HepG2 (cell line): Measurements from ENCODE around the gene NFATC3. TPM values are rescaled to one million over a fixed set of nuclear protein-coding genes. Genes with fewer than 3 reads are reported as not detected.

Experiments
- CENPX ChIP-seq: sonication (generic); formaldehyde crosslinking; IDR thresholded peaks from 2 replicates; pipeline ENCODE4 v1.9.0; 2021; ENCODE audit warnings: mild to moderate bottlenecking, missing genetic modification reagents, moderate library complexity
- CHD4 ChIP-seq: fragments of 200-600 bp; sonication (generic); IDR thresholded peaks from 2 replicates; pipeline ENCODE4 v1.7.0; 2017; ENCODE audit warnings: mild to moderate bottlenecking, low read length, borderline replicate concordance
- CREB1 ChIP-seq, 2 experiments: fragments of 450-650 bp in 1 of 2; IDR thresholded peaks; 2 replicates each; pipeline ENCODE4 v1.6.1; 2016 to 2017; ENCODE audit warnings: control low read depth in 1 of 2, mild to moderate bottlenecking in 1 of 2, missing compliant biosample characterization in 1 of 2, missing genetic modification characterization in 1 of 2
- HNRNPLL ChIP-seq: fragments of 200-400 bp; formaldehyde crosslinking; IDR thresholded peaks from 2 replicates; pipeline ENCODE4 v1.6.1; 2017; ENCODE audit warnings: mild to moderate bottlenecking, low read depth, low read length; ENCODE audit not compliant: poor library complexity, severe bottlenecking
- MAFF ChIP-seq: IDR thresholded peaks from 2 replicates; pipeline ENCODE4 v1.6.1; 2011; ENCODE audit warnings: low read depth, low read length, improper control_type of control experiment
- NAIF1 ChIP-seq: sonication (generic); formaldehyde crosslinking; IDR thresholded peaks from 2 replicates; pipeline ENCODE4 v1.5.0; 2020; ENCODE audit warnings: mild to moderate bottlenecking, missing genetic modification reagents, borderline replicate concordance
- NFKBIZ ChIP-seq: IDR thresholded peaks from 2 replicates; pipeline ENCODE4 v1.6.1; 2018; ENCODE audit warnings: missing genetic modification reagents, missing compliant biosample characterization
- PLRG1 ChIP-seq: fragments of 450-650 bp; conservative IDR thresholded peaks from 2 replicates; pipeline ENCODE4 v1.6.1; 2016
- REPIN1 ChIP-seq: sonication (generic); formaldehyde crosslinking; IDR thresholded peaks from 2 replicates; pipeline ENCODE4 v1.8.0; 2022; ENCODE audit warnings: missing genetic modification reagents, low read depth, mild to moderate bottlenecking, borderline replicate concordance
- SRSF4 ChIP-seq: fragments of 200-400 bp; formaldehyde crosslinking; IDR thresholded peaks from one replicate; pipeline ENCODE4 v1.6.1; 2018; ENCODE audit warnings: mild to moderate bottlenecking, low read depth, low read length, moderate library complexity; ENCODE audit not compliant: poor library complexity, severe bottlenecking
- TCF12 ChIP-seq, 2 experiments: fragments of 450-650 bp in 1 of 2; sonication (generic) in 1 of 2; formaldehyde crosslinking in 1 of 2; IDR thresholded peaks; 2 replicates each; pipeline versions ENCODE4 v1.6.1 to v1.8.0; 2017 to 2022; ENCODE audit warnings: antibody characterized with exemption in 1 of 2, mild to moderate bottlenecking in 1 of 2, missing genetic modification reagents in 1 of 2, moderate library complexity in 1 of 2
- ZNF264 ChIP-seq: sonication (generic); formaldehyde crosslinking; IDR thresholded peaks from 2 replicates; pipeline ENCODE4 v1.4.0; 2020; ENCODE audit warnings: missing genetic modification reagents
- ZNF556 ChIP-seq: sonication (generic); formaldehyde crosslinking; IDR thresholded peaks from 2 replicates; pipeline ENCODE4 v1.4.0; 2020; ENCODE audit warnings: mild to moderate bottlenecking, missing genetic modification reagents, borderline replicate concordance
- polyA plus RNA-seq, 8 experiments: library from polyadenylated mRNA; depleted of rRNA in 3 of 8; stranded (reverse) in 7 of 8; unstranded in 1 of 8; fragments of >200 nt; fragmentation: Illumina TruSeq in 4 of 8; extraction: Trizol in 4 of 8; gene quantifications; 2 replicates each; pipeline versions ENCODE4 v1.2.1 to v1.2.3, GENCODE V29; 2011 to 2016; ENCODE audit warnings: low read depth in 4 of 8, missing spikeins in 1 of 8, mixed read lengths in 1 of 8; ENCODE audit not compliant: insufficient read depth in 1 of 8
- total RNA-seq, 5 experiments: library from RNA; depleted of rRNA; stranded (reverse); fragments of >200 nt; fragmentation: Illumina TruSeq; extraction: Trizol; gene quantifications; 2 replicates each; pipeline ENCODE4 v1.2.3, GENCODE V29; 2016; ENCODE audit warnings: low read depth in 1 of 5
- TF ChIP-seq, protein P1 (sequence below): sonication (generic); formaldehyde crosslinking; IDR thresholded peaks from 2 replicates; pipeline ENCODE4 v1.4.0; 2020; ENCODE audit warnings: mild to moderate bottlenecking, missing genetic modification reagents
- TF ChIP-seq, protein P2 (sequence below): IDR thresholded peaks from 2 replicates; pipeline ENCODE4 v1.6.1; 2012; ENCODE audit warnings: low read length, improper control_type of control experiment
- TF ChIP-seq, protein P3 (sequence below): sonication (generic); formaldehyde crosslinking; IDR thresholded peaks from 2 replicates; pipeline ENCODE4 v1.4.0; 2020; ENCODE audit warnings: mild to moderate bottlenecking, missing genetic modification reagents
- TF ChIP-seq, protein P4 (sequence below): sonication (generic); formaldehyde crosslinking; IDR thresholded peaks from 2 replicates; pipeline ENCODE4 v1.4.0; 2020; ENCODE audit warnings: missing genetic modification reagents

The NFATC3 gene
- total and polyA plus RNA-seq, 2 of the 13 experiments (the other 11 are each of a cell fraction or from before 2014, with no cell fraction given): 52.6 to 62.7 TPM

DNA sequence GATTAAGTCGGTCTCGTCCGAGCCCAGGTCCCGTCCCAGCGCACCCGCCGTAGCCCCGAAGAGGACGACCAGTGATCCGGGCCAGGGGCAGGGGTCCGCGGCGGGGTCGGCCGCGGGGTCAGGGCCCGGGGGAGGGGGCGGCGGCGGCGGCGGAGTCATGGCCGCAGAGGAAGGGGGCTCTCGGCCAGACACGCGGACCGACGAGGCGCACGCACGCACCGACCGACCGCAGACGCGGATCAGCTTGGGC, 150.6 kb downstream of the NFATC3 start, which contains the start of gene ESRP2 (continued):
- TF ChIP-seq CENPX (CRISPR knock-in tag): no peak
- TF ChIP-seq ZNF264 (CRISPR knock-in tag): no peak
- no peak for TF ChIP-seq REPIN1 (CRISPR knock-in tag)
- TF ChIP-seq, protein P1, sequence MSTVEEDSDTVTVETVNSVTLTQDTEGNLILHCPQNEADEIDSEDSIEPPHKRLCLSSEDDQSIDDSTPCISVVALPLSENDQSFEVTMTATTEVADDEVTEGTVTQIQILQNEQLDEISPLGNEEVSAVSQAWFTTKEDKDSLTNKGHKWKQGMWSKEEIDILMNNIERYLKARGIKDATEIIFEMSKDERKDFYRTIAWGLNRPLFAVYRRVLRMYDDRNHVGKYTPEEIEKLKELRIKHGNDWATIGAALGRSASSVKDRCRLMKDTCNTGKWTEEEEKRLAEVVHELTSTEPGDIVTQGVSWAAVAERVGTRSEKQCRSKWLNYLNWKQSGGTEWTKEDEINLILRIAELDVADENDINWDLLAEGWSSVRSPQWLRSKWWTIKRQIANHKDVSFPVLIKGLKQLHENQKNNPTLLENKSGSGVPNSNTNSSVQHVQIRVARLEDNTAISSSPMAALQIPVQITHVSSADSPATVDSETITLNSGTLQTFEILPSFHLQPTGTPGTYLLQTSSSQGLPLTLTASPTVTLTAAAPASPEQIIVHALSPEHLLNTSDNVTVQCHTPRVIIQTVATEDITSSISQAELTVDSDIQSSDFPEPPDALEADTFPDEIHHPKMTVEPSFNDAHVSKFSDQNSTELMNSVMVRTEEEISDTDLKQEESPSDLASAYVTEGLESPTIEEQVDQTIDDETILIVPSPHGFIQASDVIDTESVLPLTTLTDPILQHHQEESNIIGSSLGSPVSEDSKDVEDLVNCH (CRISPR knock-in tag): no peak
- TF ChIP-seq NAIF1: no peak; the same call in 1 of the 2 replicates
- TF ChIP-seq, protein P2, sequence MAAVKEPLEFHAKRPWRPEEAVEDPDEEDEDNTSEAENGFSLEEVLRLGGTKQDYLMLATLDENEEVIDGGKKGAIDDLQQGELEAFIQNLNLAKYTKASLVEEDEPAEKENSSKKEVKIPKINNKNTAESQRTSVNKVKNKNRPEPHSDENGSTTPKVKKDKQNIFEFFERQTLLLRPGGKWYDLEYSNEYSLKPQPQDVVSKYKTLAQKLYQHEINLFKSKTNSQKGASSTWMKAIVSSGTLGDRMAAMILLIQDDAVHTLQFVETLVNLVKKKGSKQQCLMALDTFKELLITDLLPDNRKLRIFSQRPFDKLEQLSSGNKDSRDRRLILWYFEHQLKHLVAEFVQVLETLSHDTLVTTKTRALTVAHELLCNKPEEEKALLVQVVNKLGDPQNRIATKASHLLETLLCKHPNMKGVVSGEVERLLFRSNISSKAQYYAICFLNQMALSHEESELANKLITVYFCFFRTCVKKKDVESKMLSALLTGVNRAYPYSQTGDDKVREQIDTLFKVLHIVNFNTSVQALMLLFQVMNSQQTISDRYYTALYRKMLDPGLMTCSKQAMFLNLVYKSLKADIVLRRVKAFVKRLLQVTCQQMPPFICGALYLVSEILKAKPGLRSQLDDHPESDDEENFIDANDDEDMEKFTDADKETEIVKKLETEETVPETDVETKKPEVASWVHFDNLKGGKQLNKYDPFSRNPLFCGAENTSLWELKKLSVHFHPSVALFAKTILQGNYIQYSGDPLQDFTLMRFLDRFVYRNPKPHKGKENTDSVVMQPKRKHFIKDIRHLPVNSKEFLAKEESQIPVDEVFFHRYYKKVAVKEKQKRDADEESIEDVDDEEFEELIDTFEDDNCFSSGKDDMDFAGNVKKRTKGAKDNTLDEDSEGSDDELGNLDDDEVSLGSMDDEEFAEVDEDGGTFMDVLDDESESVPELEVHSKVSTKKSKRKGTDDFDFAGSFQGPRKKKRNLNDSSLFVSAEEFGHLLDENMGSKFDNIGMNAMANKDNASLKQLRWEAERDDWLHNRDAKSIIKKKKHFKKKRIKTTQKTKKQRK: no peak
- no peak for TF ChIP-seq SRSF4
- TF ChIP-seq, protein P3, sequence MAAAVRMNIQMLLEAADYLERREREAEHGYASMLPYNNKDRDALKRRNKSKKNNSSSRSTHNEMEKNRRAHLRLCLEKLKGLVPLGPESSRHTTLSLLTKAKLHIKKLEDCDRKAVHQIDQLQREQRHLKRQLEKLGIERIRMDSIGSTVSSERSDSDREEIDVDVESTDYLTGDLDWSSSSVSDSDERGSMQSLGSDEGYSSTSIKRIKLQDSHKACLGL: no peak
- no peak for TF ChIP-seq HNRNPLL
- no peak for TF ChIP-seq NFKBIZ
- TF ChIP-seq, protein P4, sequence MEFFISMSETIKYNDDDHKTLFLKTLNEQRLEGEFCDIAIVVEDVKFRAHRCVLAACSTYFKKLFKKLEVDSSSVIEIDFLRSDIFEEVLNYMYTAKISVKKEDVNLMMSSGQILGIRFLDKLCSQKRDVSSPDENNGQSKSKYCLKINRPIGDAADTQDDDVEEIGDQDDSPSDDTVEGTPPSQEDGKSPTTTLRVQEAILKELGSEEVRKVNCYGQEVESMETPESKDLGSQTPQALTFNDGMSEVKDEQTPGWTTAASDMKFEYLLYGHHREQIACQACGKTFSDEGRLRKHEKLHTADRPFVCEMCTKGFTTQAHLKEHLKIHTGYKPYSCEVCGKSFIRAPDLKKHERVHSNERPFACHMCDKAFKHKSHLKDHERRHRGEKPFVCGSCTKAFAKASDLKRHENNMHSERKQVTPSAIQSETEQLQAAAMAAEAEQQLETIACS (CRISPR knock-in tag): no peak
- TF ChIP-seq PLRG1: no peak
- no peak for TF ChIP-seq MAFF
- no peak; the same call in 1 of the 2 replicates for TF ChIP-seq ZNF556 (CRISPR knock-in tag)
- TF ChIP-seq CREB1 (IDR thresholded peaks at IDR 0.05): no peak
- no peak for TF ChIP-seq CREB1 (CRISPR knock-in tag; IDR thresholded peaks at IDR 0.05)
- no peak for TF ChIP-seq TCF12 (IDR thresholded peaks at IDR 0.05)
- peak; percentile 37; the same call in 1 of the 2 replicates for TF ChIP-seq TCF12 (CRISPR knock-in tag; IDR thresholded peaks at IDR 0.05)
- TF ChIP-seq CHD4: no peak
